Neural progenitor cell (in vitro differentiated cells): Measurements from ENCODE around the gene WDPCP. TPM values are rescaled to one million over a fixed set of nuclear protein-coding genes. Genes with fewer than 3 reads are reported as not detected.

ENCODE experiments used
- DNase-seq: peaks from one replicate; pipeline ENCODE4 v3.0.0-alpha.2; 2016; ENCODE audit warnings: low spot score
- H2AFZ ChIP-seq: fragments of 200-600 bp; sonication (generic); replicated peaks from 2 replicates; pipeline ENCODE4 v1.6.1; 2016; ENCODE audit warnings: antibody characterized with exemption
- H3F3A ChIP-seq: fragments of 200-600 bp; sonication (generic); 2 replicates; pipeline ENCODE4 v1.6.1; 2016; ENCODE audit warnings: antibody characterized with exemption, low read depth
- H3K27ac ChIP-seq: fragments of 200-600 bp; sonication (generic); 2 replicates; pipeline ENCODE4 v1.5.1; 2016; ENCODE audit warnings: mild to moderate bottlenecking
- H3K27me3 ChIP-seq: fragments of 200-600 bp; sonication (generic); 2 replicates; pipeline ENCODE4 v1.6.1; 2016; ENCODE audit warnings: mild to moderate bottlenecking, moderate library complexity
- H3K36me3 ChIP-seq: fragments of 200-600 bp; sonication (generic); 2 replicates; pipeline ENCODE4 v1.5.1; 2016
- H3K4me1 ChIP-seq: fragments of 200-600 bp; sonication (generic); 2 replicates; pipeline ENCODE4 v1.6.1; 2016; ENCODE audit warnings: mixed run types
- H3K4me2 ChIP-seq: fragments of 200-600 bp; sonication (generic); 2 replicates; pipeline ENCODE4 v1.6.1; 2016
- H3K4me3 ChIP-seq: fragments of 200-600 bp; sonication (generic); 2 replicates; pipeline ENCODE4 v1.5.1; 2016
- H3K79me2 ChIP-seq: fragments of 200-600 bp; sonication (generic); 2 replicates; pipeline ENCODE4 v1.6.1; 2016; ENCODE audit warnings: low read depth
- H3K9ac ChIP-seq: fragments of 200-600 bp; sonication (generic); 2 replicates; pipeline ENCODE4 v1.6.1; 2016
- H3K9me3 ChIP-seq: fragments of 200-600 bp; sonication (generic); 2 replicates; pipeline ENCODE4 v1.5.1; 2016; ENCODE audit warnings: low read depth
- H4K20me1 ChIP-seq: fragments of 200-600 bp; sonication (generic); 2 replicates; pipeline ENCODE4 v1.6.1; 2016; ENCODE audit warnings: low read depth
- H3K27ac Mint-ChIP-seq: 3 replicates; pipeline ENCODE4 v1.8.0; 2021; ENCODE audit warnings: mixed read lengths
- H3K27me3 Mint-ChIP-seq: 2 replicates; pipeline ENCODE4 v1.8.0; 2022; ENCODE audit warnings: low read depth, mild to moderate bottlenecking, inconsistent platforms, moderate library complexity, mixed read lengths; ENCODE audit not compliant: insufficient read depth
- H3K36me3 Mint-ChIP-seq: 3 replicates; pipeline ENCODE4 v1.8.0; 2021; ENCODE audit warnings: mixed read lengths
- H3K4me1 Mint-ChIP-seq: 3 replicates; pipeline ENCODE4 v1.8.0; 2021; ENCODE audit warnings: mixed read lengths
- H3K4me3 Mint-ChIP-seq: 3 replicates; pipeline ENCODE4 v1.8.0; 2021; ENCODE audit warnings: mild to moderate bottlenecking, moderate library complexity, mixed read lengths
- H3K9me3 Mint-ChIP-seq: 3 replicates; pipeline ENCODE4 v1.8.0; 2020; ENCODE audit warnings: mixed read lengths
- CTCF ChIP-seq: fragments of 200-600 bp; sonication (generic); IDR thresholded peaks from 2 replicates; pipeline ENCODE4 v1.5.1; 2017; ENCODE audit warnings: antibody characterized with exemption, mild to moderate bottlenecking
- EZH2 ChIP-seq: fragments of 200-600 bp; sonication (generic); IDR thresholded peaks from 2 replicates; pipeline ENCODE4 v1.6.1; 2017; ENCODE audit warnings: antibody characterized with exemption, mild to moderate bottlenecking, moderate library complexity
- EZH2phosphoT487 ChIP-seq: fragments of 200-600 bp; sonication (generic); IDR thresholded peaks from 2 replicates; pipeline ENCODE4 v1.6.1; 2017; ENCODE audit warnings: antibody characterized with exemption
- total RNA-seq: library from RNA; depleted of rRNA; stranded (reverse); fragments of >200 nt; gene quantifications from 2 replicates; pipeline ENCODE4 v1.2.3, GENCODE V29; 2015; ENCODE audit warnings: low replicate concordance

WDPCP gene
- total RNA-seq, 1 donor from 2014 or later, result 11.4 TPM

GRCh38 chr2:63506320-63506719 is 82.0 kb downstream of the WDPCP start:
- H3K27ac ChIP-seq, result no peak overlapping the region
- H3K9me3 Mint-ChIP-seq, result peaks cover 31% of the 10 kb centered on the region
- H3K36me3 Mint-ChIP-seq, result no peaks in the 10 kb centered on the region
- no peak overlapping the region for H3K4me2 ChIP-seq
- H4K20me1 ChIP-seq, result no peaks in the 10 kb centered on the region
- H3K27me3 ChIP-seq, result no peaks in the 10 kb centered on the region
- H3K4me1 ChIP-seq, result peaks cover 12% of the 10 kb centered on the region
- H3K27me3 Mint-ChIP-seq, result no peaks in the 10 kb centered on the region
- TF ChIP-seq EZH2phosphoT487 (no peak), CTCF (no peak), EZH2 (no peak)
- no peaks in the 10 kb centered on the region for H3K36me3 ChIP-seq
- H3K4me1 Mint-ChIP-seq, result peaks cover 3% of the 10 kb centered on the region
- no peak overlapping the region for H3K9ac ChIP-seq
- H3K4me3 ChIP-seq, result no peak overlapping the region
- no peak for DNase-seq
- H3K9me3 ChIP-seq, result no peaks in the 10 kb centered on the region
- H2AFZ ChIP-seq, result no peak overlapping the region
- H3F3A ChIP-seq, result no peaks in the 10 kb centered on the region
- H3K79me2 ChIP-seq, result no peaks in the 10 kb centered on the region
- no peak overlapping the region for H3K27ac Mint-ChIP-seq
- H3K4me3 Mint-ChIP-seq, result no peak overlapping the region

- Histone ChIP-seq H3K36me3 (no peaks in the 10 kb centered on the region), H4K20me1 (no peaks in the 10 kb centered on the region), H3K4me2 (no peak overlapping the region), H3K27ac (no peak overlapping the region), H3K4me1 (peaks cover 12% of the 10 kb centered on the region), H3K4me3 (no peak overlapping the region), H3K9ac (no peak overlapping the region), H3F3A (no peaks in the 10 kb centered on the region), H2AFZ (no peak overlapping the region), H3K27me3 (no peaks in the 10 kb centered on the region), H3K79me2 (no peaks in the 10 kb centered on the region), H3K9me3 (no peaks in the 10 kb centered on the region)
- no peak overlapping the region for H3K4me3 Mint-ChIP-seq
- no peaks in the 10 kb centered on the region for H3K36me3 Mint-ChIP-seq
- H3K27me3 Mint-ChIP-seq, result no peaks in the 10 kb centered on the region
- H3K27ac Mint-ChIP-seq, result no peak overlapping the region
- no peak for DNase-seq
- peaks cover 10% of the 10 kb centered on the region for H3K9me3 Mint-ChIP-seq
- TF ChIP-seq CTCF (no peak), EZH2 (no peak), EZH2phosphoT487 (no peak)
- H3K4me1 Mint-ChIP-seq, result peaks cover 3% of the 10 kb centered on the region
These were observed 84.5 kb downstream of the WDPCP start for GRCh38 chr2:63503818-63504217.

GRCh38 chr2:63500398-63500797 is 87.9 kb downstream of the WDPCP start:
- H3K4me3 ChIP-seq, result no peak overlapping the region
- no peak overlapping the region for H3K27ac Mint-ChIP-seq
- no peak for TF ChIP-seq EZH2phosphoT487
- TF ChIP-seq CTCF, result no peak
- no peak for TF ChIP-seq EZH2
- H3K9ac ChIP-seq, result no peak overlapping the region
- no peaks in the 10 kb centered on the region for H3K36me3 Mint-ChIP-seq
- no peak for DNase-seq
- no peaks in the 10 kb centered on the region for H3K36me3 ChIP-seq
- no peaks in the 10 kb centered on the region for H4K20me1 ChIP-seq
- peaks cover 3% of the 10 kb centered on the region for H3K4me1 Mint-ChIP-seq
- H3K27me3 ChIP-seq, result no peaks in the 10 kb centered on the region
- H3K9me3 ChIP-seq, result no peaks in the 10 kb centered on the region
- no peak overlapping the region for H3K4me2 ChIP-seq
- no peaks in the 10 kb centered on the region for H3F3A ChIP-seq
- no peak overlapping the region for H3K27ac ChIP-seq
- no peaks in the 10 kb centered on the region for H3K79me2 ChIP-seq
- peaks cover 12% of the 10 kb centered on the region for H3K4me1 ChIP-seq
- no peak overlapping the region for H3K4me3 Mint-ChIP-seq
- no peaks in the 10 kb centered on the region for H3K27me3 Mint-ChIP-seq
- no peaks in the 10 kb centered on the region for H3K9me3 Mint-ChIP-seq
- no peak overlapping the region for H2AFZ ChIP-seq
